GM19099 (cell line): ENCODE data around the gene FBXL4.

ENCODE experiments used
- POLR2A ChIP-seq: IDR thresholded peaks from 3 replicates; pipeline ENCODE4 v1.6.1; 2011; ENCODE audit warnings: low read depth; ENCODE audit not compliant: insufficient read length; ENCODE audit errors: extremely low read depth

The FBXL4 gene

DNA sequence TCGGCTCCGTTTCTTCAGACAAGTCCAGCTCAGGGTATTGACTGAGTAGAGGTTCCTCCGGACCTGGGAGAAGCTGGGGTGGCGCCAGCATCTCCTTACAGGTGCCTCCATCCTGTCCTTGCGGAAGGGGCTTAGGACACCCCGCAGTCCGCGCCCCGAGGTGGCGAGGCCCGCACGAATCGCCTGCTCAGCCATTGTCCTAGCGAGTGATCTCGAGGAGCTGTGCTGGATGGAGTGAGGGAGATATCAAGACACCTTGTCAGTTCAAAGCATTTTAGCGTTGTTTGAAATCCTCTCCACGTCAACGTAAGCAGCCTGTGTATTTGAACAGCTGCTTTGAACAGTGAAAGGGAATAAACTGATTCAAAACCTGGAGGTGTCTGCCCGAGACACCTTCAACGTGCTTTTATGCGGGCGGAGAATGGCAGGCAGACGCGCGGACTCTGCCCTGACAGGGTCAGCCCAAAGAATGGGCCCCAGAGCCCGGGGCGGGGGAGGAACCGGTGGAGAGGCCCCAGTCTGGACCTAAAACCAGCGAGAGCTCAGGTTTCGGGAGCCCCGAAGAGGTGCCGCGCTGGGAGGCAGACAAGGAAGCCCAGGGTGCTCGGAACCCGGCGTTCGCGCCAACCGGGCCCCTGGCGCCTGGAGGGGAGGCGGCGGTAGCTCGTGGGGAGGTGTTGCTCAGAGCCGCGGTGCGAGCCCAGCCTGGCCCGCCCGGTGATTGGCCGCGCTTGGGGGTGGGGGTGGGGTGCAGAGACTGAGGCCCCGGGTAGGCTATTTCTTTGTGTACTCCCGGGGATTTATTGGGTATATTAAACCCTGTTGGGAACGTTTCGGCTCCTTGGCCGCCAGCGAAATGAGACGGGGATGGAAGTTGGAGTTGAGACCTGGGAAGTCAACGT is 116.4 kb downstream of the FBXL4 start:
- TF ChIP-seq POLR2A: no peak

DNA sequence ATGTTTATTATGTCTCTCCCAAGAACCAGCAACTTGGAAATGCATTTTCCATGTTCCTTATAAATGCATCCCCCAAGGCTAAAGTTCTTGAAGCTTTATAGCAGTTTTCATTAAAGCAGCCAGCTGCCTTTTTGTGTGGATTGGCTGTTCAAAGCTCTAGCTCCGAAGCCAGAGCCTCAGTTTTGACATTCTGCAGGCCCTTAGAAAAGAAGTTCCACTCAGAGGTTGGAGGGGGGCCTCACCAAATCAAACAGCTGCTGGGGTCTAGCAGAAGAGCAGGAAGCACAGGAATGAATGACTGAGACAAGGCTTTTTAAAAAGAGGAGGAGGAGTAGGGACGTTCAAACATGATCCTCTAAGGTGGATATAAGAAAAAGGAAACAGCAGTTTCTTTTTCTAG is 117.6 kb downstream of the FBXL4 start:
- TF ChIP-seq POLR2A: no peak

DNA sequence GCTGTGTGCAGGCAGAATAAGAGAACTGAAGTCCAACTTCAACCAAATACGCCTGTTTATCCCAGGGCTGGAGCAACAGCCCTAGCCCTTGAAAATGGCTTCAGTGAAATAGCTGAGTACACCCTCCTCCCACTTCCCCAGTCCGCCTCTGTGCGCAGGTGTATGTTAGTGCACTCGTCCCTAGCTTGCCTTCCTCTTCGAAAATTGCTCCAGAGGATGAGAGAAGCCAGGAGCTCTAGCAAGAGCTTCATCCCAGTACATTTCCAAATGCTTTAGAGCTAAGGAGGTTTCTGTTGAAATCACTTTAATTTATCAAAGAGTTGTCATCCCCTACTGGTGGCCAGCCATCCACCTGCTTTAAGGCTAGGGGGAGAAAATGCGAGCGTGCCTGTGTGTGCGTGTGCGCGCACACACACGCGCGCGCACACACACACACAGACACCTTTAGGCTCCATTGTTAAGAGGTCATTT is 118.8 kb downstream of the FBXL4 start:
- TF ChIP-seq POLR2A: no peak

DNA sequence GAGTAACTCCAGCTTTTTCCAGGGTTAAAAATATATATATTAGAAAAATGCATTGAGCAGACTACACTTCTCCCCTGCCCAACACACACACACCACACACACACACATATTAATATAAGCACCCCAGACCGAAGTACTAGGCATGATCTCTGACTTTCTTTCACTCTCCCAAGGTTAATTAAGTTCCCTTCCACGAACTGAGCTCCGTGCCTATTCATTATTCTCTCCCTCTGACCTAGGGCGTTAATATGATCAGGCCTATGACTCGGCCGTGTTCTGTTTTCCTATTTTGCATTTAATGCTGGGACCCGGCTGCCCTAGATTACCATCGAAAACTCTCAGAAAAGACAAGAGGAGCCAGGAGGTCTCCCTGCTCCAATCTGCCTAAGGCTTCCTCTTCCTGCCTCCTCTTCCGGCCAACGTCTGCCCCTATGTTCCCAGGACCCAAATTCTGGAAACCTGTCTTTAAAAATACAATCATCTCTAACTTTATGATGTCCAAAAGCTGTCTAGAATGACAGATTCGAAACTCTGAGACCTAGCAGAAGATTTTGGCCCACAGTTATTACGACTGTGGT is 119.4 kb downstream of the FBXL4 start:
- no peak for TF ChIP-seq POLR2A

DNA sequence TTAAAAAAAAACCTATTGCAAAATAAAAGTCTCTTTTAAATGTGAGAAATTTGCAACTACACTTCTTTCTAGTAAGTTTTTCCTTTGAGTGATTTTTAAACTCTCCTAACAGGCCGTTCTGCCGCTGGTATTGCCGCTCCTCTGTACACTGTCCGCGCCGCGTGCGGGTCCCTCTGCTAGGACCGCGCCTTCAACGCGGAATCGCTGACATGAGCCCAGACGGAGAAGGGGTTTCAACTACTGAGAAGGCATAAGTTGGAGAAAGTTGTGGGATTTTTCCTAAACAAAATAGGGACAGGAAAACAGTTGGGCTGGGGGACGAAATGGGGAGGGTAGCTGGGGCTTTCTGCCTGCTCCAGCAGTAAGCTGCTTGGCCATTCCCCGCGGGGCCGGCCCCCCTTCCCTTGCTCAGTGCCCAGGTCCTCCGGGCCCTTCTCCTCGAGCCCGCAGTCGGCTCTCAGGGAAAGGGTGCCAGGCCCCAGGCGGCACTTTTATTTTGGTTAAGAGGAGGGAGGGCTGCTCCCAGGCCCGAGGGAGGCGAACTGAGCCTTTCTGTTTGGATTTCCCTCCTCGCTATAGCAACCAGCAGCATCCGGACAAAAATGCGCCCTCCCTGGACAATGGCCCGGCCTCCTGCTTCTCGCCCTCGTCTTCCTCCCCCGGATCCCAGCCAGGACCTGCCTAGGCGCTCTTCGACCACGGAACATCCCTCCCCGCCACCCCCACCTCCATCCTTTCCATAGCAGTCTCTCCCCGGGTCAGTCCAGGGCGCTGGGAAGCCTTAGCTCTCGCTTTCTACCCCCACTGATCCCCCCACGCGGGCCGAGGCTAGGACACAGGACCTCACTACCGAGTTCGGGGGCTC is 120.2 kb downstream of the FBXL4 start:
- TF ChIP-seq POLR2A: no peak

DNA sequence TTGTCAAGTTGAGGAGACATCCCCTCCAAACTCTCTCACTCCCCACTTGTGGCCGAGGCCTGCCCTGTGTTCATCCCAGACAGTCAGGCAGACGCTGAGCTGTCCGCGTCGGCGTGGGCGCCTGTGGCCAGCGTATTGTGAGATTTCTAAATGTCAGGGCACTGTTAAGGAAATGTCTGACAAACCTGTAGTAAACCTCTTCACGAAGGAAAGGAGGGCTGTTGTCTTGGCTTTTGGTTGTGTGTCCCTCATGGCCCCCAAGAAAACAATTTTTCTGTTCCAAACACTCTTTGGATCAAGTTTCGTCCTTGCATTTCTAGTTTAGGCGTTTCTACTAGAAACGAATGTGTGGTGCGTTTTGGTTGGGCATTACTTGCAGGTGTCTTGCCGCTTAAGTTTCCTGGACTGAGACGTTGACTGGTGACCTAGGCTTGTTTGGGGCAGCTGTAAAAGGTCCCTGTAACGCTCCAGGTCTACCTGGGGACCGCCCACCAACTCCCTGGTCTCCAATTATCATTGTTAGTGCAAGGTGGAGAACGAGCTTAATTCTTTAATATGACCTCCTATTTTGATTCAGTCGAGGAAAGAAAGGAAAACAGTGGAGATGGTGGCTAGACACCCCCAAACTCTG is 122.0 kb downstream of the FBXL4 start:
- TF ChIP-seq POLR2A: no peak

DNA sequence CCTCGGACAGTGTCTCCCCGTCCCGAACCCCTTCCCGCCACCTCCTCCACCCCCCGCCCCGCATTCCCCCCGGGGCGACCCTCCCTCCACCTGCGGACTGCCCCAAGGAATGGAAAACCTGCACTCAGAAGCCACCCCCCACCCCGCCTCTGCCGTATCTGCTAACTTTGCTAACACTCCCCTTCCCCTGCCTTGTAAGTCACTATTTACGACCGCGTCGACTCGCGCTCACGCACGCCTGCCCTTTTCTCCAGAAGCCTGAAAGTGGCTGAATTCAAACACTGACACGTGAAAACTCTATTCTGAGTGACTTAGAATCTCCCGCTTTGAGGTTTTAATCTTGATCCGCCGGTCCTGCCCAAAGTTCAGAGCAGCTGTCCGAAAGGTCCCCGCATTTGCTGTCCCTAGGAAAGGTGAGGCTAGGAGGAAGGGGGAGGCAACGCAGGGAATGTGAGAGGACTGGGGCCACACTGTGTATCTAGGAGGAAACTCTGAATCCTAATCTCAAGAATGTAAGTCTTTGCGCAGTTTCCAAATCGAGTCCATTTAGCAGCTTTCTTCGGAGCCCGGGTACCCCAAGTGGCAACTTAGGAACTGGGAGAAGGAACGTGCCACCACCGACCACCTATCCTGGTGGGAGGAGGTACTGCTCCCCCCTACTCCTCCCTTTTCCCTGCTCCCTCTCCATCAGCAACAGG is 122.7 kb downstream of the FBXL4 start:
- no peak for TF ChIP-seq POLR2A

DNA sequence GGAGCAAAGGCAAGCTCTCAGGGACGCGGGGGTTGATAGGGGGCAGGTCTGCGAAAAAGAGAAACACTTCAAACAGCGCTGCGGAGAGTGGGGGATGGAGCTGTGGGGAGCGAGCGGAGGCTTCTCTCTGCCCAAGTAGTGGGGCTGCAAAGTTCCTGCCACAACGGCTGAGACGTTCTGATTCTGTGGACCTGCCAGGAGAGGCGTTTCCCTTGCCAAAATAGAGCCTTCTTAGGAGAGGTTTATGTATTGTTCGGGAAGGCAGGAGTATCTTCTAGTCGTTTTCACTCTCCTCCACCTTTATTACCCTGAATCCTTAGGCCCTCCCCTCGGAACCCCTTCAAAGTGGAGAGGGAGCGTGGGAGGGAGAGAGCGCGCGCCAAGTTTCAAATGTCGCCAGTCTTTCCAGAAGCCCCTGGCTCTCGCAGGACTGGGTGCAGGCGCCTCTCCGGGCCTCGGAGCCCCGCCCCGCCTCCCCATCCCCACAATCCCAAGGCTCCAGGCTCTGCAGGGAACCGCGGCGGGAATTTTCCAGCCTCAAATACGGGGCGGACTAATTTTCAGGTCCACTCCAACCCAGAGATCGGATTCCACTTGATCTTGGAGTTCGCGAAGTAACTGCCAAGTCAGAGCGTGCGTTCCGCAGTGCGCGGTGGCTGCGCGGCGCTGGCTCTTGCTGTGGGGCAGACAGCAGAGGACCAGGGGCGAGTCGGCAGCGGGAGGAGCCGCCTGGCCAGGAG is 123.4 kb downstream of the FBXL4 start:
- no peak for TF ChIP-seq POLR2A

DNA sequence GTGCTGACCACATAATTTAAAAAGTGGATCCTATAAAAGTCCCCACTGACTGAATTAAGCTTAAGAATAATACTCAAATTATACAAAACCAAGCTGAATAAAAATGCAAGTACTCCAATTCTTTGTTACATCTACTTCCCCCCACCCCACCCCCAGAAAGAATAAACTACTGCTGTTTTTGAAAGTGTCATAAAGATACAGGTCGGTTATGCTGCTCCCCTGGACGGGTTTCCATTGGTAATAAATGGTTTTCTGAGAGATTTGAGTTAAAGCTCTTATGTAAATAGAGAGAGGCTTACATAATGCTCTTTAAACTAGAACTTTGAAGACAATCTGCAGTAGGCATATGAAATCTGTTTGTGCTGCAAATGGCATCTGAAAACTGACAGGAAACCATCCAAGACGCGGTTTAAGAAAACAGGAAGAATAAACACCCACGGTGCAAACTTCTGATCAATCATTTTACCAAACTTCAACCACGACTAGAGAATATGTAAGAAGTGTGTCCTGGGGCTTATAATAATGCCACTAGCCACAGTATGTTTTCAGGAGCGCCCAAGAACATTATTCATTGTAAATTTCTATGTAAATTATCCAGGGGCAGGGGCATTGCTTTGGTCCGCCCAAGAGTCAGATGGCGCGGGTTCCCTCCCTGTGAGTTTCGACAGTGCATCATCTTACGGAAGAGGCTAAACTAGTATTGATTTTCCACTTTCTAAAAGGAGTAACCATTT is 124.2 kb downstream of the FBXL4 start:
- no peak for TF ChIP-seq POLR2A

DNA sequence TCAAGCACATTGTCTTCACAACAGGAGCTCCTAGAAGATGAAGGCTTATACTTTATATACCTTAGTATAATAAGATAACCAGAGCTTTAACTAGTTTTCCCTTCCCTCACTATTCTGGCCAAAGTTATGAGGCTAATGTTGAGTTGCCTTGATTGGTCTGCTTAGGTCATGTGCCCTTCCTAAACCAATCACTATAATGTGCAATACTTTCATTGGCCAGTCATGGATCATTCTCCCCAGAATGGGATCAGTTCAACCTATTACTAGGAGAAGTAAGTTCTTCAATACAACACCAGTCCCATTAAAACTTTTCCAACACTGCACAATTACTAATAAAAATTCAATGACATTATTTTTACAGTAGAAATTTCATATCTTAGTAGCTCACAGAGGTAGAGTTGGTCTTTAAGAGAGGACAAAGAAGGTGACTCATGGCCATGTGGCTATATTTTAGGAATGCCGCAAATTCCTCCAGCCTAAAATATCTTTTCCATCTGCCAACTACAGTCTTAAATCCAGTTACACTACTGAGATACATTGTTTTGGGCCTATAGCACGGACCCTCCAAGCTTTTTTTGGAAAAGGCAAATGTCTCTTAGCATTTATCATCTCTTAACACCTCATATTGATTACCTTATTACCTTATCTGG is 125.9 kb downstream of the FBXL4 start:
- TF ChIP-seq POLR2A: no peak
